Activated T-cell treated with anti-CD3 and anti-CD28 coated beads, Interleukin-2, amount 50 U/mL, for 4 hours (primary cell): ENCODE measurements around the gene PLB1. TPM values are rescaled to one million over a fixed set of nuclear protein-coding genes. Genes with fewer than 3 reads are reported as not detected.
A peak's percentile ranks its signal among the peaks of the same experiment; 100 is the strongest.

Experiments
- ATAC-seq, 2 donors: fragments of 200-7000 bp; cut with Tn5 transposase; one replicate each; pipeline ENCODE4 v1.10.0; 2021
- DNase-seq: peaks from one replicate; pipeline ENCODE4 v3.0.0-alpha.2; 2020
- H3K27me3 Mint-ChIP-seq: one replicate; pipeline ENCODE4 v1.8.0; 2021; ENCODE audit warnings: low read depth, mixed read lengths
- H3K36me3 Mint-ChIP-seq: one replicate; pipeline ENCODE4 v1.8.0; 2022; ENCODE audit warnings: mixed read lengths; ENCODE audit not compliant: insufficient read depth
- H3K4me1 Mint-ChIP-seq: one replicate; pipeline ENCODE4 v1.8.0; 2021; ENCODE audit warnings: low read depth, mixed read lengths
- H3K4me3 Mint-ChIP-seq: one replicate; pipeline ENCODE4 v1.8.0; 2021; ENCODE audit warnings: mild to moderate bottlenecking, moderate library complexity, mixed read lengths
- H3K9me3 Mint-ChIP-seq: one replicate; pipeline ENCODE4 v1.8.0; 2021; ENCODE audit warnings: mixed read lengths
- total RNA-seq, 3 donors: library from RNA; stranded (reverse); gene quantifications; one replicate each; pipeline ENCODE4 v1.2.1, GENCODE V29; 2021

Gene PLB1
- total RNA-seq, 3 donors from 2014 or later, result 0.05 to 0.10 TPM; not detected in 1

- no peak for DNase-seq
Measured at GRCh38 chr2:28477087-28477486, 18.8 kb upstream of the PLB1 start.

GRCh38 chr2:28477645-28478044 is 18.2 kb upstream of the PLB1 start:
- H3K36me3 Mint-ChIP-seq, result no peaks in the 10 kb centered on the region
- H3K9me3 Mint-ChIP-seq, result no peaks in the 10 kb centered on the region
- no peaks in the 10 kb centered on the region for H3K4me1 Mint-ChIP-seq
- H3K27me3 Mint-ChIP-seq, result no peaks in the 10 kb centered on the region
- no peak for ATAC-seq
- no peak overlapping the region for H3K4me3 Mint-ChIP-seq
- DNase-seq, result no peak

More at GRCh38 chr2:28477087-28477486, 18.8 kb upstream of the PLB1 start:
- H3K36me3 Mint-ChIP-seq, result no peaks in the 10 kb centered on the region
- H3K27me3 Mint-ChIP-seq, result no peaks in the 10 kb centered on the region
- peaks cover 1% of the 10 kb centered on the region for H3K4me1 Mint-ChIP-seq
- ATAC-seq, result no peak
- no peak overlapping the region for H3K4me3 Mint-ChIP-seq
- no peaks in the 10 kb centered on the region for H3K9me3 Mint-ChIP-seq

- no peaks in the 10 kb centered on the region for H3K36me3 Mint-ChIP-seq
- no peak overlapping the region for H3K4me3 Mint-ChIP-seq
- peak; percentile 50 to 57 for ATAC-seq
- no peak for DNase-seq
- no peaks in the 10 kb centered on the region for H3K4me1 Mint-ChIP-seq
- no peaks in the 10 kb centered on the region for H3K9me3 Mint-ChIP-seq
- H3K27me3 Mint-ChIP-seq, result no peaks in the 10 kb centered on the region
Measured at GRCh38 chr2:28480403-28481049, 15.3 kb upstream of the PLB1 start.

GRCh38 chr2:28481905-28482304 is 14.0 kb upstream of the PLB1 start:
- no peak overlapping the region for H3K4me3 Mint-ChIP-seq
- no peaks in the 10 kb centered on the region for H3K9me3 Mint-ChIP-seq
- no peaks in the 10 kb centered on the region for H3K36me3 Mint-ChIP-seq
- no peaks in the 10 kb centered on the region for H3K4me1 Mint-ChIP-seq
- no peaks in the 10 kb centered on the region for H3K27me3 Mint-ChIP-seq
- no peak for ATAC-seq
- no peak for DNase-seq

- H3K4me1 Mint-ChIP-seq, result no peaks in the 10 kb centered on the region
- H3K36me3 Mint-ChIP-seq, result no peaks in the 10 kb centered on the region
- H3K27me3 Mint-ChIP-seq, result no peaks in the 10 kb centered on the region
- ATAC-seq (no peak), DNase-seq (no peak)
- no peak overlapping the region for H3K4me3 Mint-ChIP-seq
- no peaks in the 10 kb centered on the region for H3K9me3 Mint-ChIP-seq
Measured at GRCh38 chr2:28484835-28485234, 11.0 kb upstream of the PLB1 start.

- Mint-ChIP-seq H3K27me3 (no peaks in the 10 kb centered on the region), H3K9me3 (no peaks in the 10 kb centered on the region), H3K4me1 (no peaks in the 10 kb centered on the region), H3K4me3 (no peak overlapping the region), H3K36me3 (no peaks in the 10 kb centered on the region)
- no peak for DNase-seq
- no peak for ATAC-seq
Measured at GRCh38 chr2:28486526-28486925, 9.3 kb upstream of the PLB1 start.

- ATAC-seq (no peak), DNase-seq (no peak)
- no peaks in the 10 kb centered on the region for H3K4me1 Mint-ChIP-seq
- no peaks in the 10 kb centered on the region for H3K36me3 Mint-ChIP-seq
- no peaks in the 10 kb centered on the region for H3K9me3 Mint-ChIP-seq
- no peaks in the 10 kb centered on the region for H3K27me3 Mint-ChIP-seq
- H3K4me3 Mint-ChIP-seq, result no peak overlapping the region
Measured at GRCh38 chr2:28487258-28487657, 8.6 kb upstream of the PLB1 start.

- Mint-ChIP-seq H3K9me3 (no peaks in the 10 kb centered on the region), H3K4me3 (no peak overlapping the region), H3K27me3 (no peaks in the 10 kb centered on the region), H3K4me1 (no peaks in the 10 kb centered on the region), H3K36me3 (no peaks in the 10 kb centered on the region)
- ATAC-seq (no peak), DNase-seq (no peak)
Measured at GRCh38 chr2:28488083-28488830, 7.6 kb upstream of the PLB1 start.

GRCh38 chr2:28488858-28489575 is 6.8 kb upstream of the PLB1 start:
- Mint-ChIP-seq H3K27me3 (no peaks in the 10 kb centered on the region), H3K4me1 (no peaks in the 10 kb centered on the region), H3K4me3 (no peak overlapping the region), H3K9me3 (no peaks in the 10 kb centered on the region), H3K36me3 (no peaks in the 10 kb centered on the region)
- no peak for ATAC-seq
- no peak for DNase-seq

- ATAC-seq (no peak), DNase-seq (no peak)
- no peaks in the 10 kb centered on the region for H3K4me1 Mint-ChIP-seq
- no peaks in the 10 kb centered on the region for H3K27me3 Mint-ChIP-seq
- no peaks in the 10 kb centered on the region for H3K9me3 Mint-ChIP-seq
- no peak overlapping the region for H3K4me3 Mint-ChIP-seq
- H3K36me3 Mint-ChIP-seq, result no peaks in the 10 kb centered on the region
Measured at GRCh38 chr2:28490558-28490957, 5.3 kb upstream of the PLB1 start.

GRCh38 chr2:28492282-28492681 is 3.6 kb upstream of the PLB1 start:
- Mint-ChIP-seq H3K27me3 (no peaks in the 10 kb centered on the region), H3K9me3 (no peaks in the 10 kb centered on the region), H3K4me1 (no peaks in the 10 kb centered on the region), H3K36me3 (no peaks in the 10 kb centered on the region), H3K4me3 (no peak overlapping the region)
- DNase-seq (no peak), ATAC-seq (no peak)

GRCh38 chr2:28493636-28494035 is 2.2 kb upstream of the PLB1 start:
- ATAC-seq, result no peak
- no peaks in the 10 kb centered on the region for H3K36me3 Mint-ChIP-seq

GRCh38 chr2:28496781-28497180 is 921 bp downstream of the PLB1 start:
- no peaks in the 10 kb centered on the region for H3K36me3 Mint-ChIP-seq
- H3K9me3 Mint-ChIP-seq, result no peaks in the 10 kb centered on the region
- DNase-seq (no peak), ATAC-seq (no peak)
- no peaks in the 10 kb centered on the region for H3K27me3 Mint-ChIP-seq
- H3K4me1 Mint-ChIP-seq, result no peaks in the 10 kb centered on the region
- H3K4me3 Mint-ChIP-seq, result no peak overlapping the region

More at GRCh38 chr2:28493636-28494035, 2.2 kb upstream of the PLB1 start:
- no peaks in the 10 kb centered on the region for H3K27me3 Mint-ChIP-seq
- H3K4me1 Mint-ChIP-seq, result no peaks in the 10 kb centered on the region
- H3K4me3 Mint-ChIP-seq, result no peak overlapping the region
- no peaks in the 10 kb centered on the region for H3K9me3 Mint-ChIP-seq
- no peak for DNase-seq

GRCh38 chr2:28497206-28497605 is 1.3 kb downstream of the PLB1 start:
- ATAC-seq (no peak), DNase-seq (no peak)
- H3K36me3 Mint-ChIP-seq, result no peaks in the 10 kb centered on the region
- H3K27me3 Mint-ChIP-seq, result no peaks in the 10 kb centered on the region
- H3K4me3 Mint-ChIP-seq, result no peak overlapping the region
- no peaks in the 10 kb centered on the region for H3K4me1 Mint-ChIP-seq
- H3K9me3 Mint-ChIP-seq, result no peaks in the 10 kb centered on the region

- no peaks in the 10 kb centered on the region for H3K27me3 Mint-ChIP-seq
- no peaks in the 10 kb centered on the region for H3K36me3 Mint-ChIP-seq
- DNase-seq, result no peak
- no peaks in the 10 kb centered on the region for H3K4me1 Mint-ChIP-seq
- H3K9me3 Mint-ChIP-seq, result no peaks in the 10 kb centered on the region
- no peak overlapping the region for H3K4me3 Mint-ChIP-seq
- no peak for ATAC-seq
Measured at GRCh38 chr2:28499282-28499681, 3.4 kb downstream of the PLB1 start.
